ENCODE results near the gene MADD.

DNA sequence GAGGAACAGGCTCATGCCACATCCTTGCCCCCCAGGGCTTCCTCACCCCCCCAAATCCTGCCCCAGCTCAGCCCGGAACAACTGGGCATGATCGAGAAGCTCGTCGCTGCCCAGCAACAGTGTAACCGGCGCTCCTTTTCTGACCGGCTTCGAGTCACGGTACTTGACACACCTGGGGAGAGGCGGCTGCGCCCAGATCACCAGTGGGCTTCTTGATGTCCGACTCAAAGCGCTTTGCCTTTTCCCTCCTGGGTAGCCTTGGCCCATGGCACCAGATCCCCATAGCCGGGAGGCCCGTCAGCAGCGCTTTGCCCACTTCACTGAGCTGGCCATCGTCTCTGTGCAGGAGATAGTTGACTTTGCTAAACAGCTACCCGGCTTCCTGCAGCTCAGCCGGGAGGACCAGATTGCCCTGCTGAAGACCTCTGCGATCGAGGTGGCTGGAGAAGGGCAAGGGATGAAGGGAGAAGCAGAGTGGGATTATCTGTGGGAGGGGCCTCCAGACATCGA lies 8.6 kb upstream of the MADD start:
- no peak for TF ChIP-seq POLR2A (IDR thresholded peaks at IDR 0.05)
- TF ChIP-seq, protein P1, sequence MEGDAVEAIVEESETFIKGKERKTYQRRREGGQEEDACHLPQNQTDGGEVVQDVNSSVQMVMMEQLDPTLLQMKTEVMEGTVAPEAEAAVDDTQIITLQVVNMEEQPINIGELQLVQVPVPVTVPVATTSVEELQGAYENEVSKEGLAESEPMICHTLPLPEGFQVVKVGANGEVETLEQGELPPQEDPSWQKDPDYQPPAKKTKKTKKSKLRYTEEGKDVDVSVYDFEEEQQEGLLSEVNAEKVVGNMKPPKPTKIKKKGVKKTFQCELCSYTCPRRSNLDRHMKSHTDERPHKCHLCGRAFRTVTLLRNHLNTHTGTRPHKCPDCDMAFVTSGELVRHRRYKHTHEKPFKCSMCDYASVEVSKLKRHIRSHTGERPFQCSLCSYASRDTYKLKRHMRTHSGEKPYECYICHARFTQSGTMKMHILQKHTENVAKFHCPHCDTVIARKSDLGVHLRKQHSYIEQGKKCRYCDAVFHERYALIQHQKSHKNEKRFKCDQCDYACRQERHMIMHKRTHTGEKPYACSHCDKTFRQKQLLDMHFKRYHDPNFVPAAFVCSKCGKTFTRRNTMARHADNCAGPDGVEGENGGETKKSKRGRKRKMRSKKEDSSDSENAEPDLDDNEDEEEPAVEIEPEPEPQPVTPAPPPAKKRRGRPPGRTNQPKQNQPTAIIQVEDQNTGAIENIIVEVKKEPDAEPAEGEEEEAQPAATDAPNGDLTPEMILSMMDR (IDR thresholded peaks at IDR 0.05): no peak
